Liver (tissue), 3 donors: Measurements from ENCODE around the gene BTBD9.

ENCODE experiments used
- CTCF ChIP-seq: fragments of 150-350 bp; IDR thresholded peaks from 2 replicates; pipeline ENCODE4 v1.5.1; 2017; ENCODE audit warnings: improper control_type of control experiment, low read depth, low read length; ENCODE audit not compliant: missing input control
- EGR1 ChIP-seq, 2 donors: IDR thresholded peaks; 2 replicates each; pipeline ENCODE4 v1.6.1; 2016 to 2018; ENCODE audit warnings: antibody characterized with exemption in 2 of 2, low read depth in 2 of 2
- REST ChIP-seq: IDR thresholded peaks from 2 replicates; pipeline ENCODE4 v1.6.1; 2016; ENCODE audit warnings: antibody characterized with exemption, mild to moderate bottlenecking
- SP1 ChIP-seq: IDR thresholded peaks from 2 replicates; pipeline ENCODE4 v1.6.1; 2018; ENCODE audit warnings: antibody characterized with exemption, mild to moderate bottlenecking
- YY1 ChIP-seq: IDR thresholded peaks from 2 replicates; pipeline ENCODE4 v1.6.1; 2016; ENCODE audit warnings: antibody characterized with exemption, mild to moderate bottlenecking
- donor health status: healthy.
- donor health status: healthy.

- TF ChIP-seq CTCF (no peak), SP1 (no peak), EGR1 (IDR thresholded peaks at IDR 0.05; ENCODE audit: low read depth in 2 of 2) (no peak), REST (no peak), YY1 (no peak)
These were observed 480.1 kb downstream of the BTBD9 start for GRCh38 chr6:38159596-38159995.
